Measurements from ENCODE around the gene SETD3.

Gene SETD3

DNA sequence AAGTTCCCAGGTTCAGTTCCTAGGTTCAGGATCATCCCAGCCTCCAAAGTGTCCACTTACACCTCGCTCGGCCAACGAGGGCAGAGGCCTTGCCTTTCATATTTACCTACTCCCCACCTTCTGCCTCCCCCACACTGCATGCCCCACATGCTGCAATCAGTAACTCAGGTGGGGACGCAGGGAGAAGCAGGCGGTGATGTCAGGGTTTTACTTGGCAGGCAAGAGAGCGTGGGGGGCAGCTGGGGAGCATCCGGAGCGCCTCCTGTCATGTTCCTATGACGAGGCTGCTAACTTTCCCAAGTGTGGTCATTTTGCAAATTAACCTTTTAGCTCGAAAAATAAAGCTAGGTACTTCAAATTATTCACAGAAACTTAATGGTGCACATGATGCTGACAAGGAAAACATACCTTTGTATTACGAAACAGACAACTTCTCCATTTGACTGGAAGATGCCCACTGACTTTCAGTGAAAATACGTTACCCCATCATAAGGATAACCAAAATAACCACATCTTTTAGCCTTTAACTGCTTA lies 53.8 kb downstream of the SETD3 start:
- no peak for TF ChIP-seq NFIC (IDR thresholded peaks at IDR 0.05)
- TF ChIP-seq, protein P1, sequence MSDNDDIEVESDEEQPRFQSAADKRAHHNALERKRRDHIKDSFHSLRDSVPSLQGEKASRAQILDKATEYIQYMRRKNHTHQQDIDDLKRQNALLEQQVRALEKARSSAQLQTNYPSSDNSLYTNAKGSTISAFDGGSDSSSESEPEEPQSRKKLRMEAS (IDR thresholded peaks at IDR 0.05), result no peak
- TF ChIP-seq YY1 (IDR thresholded peaks at IDR 0.05; ENCODE audit: low read depth), result no peak
- no peak for TF ChIP-seq FOXM1 (IDR thresholded peaks at IDR 0.05; ENCODE audit: borderline replicate concordance, low read depth)
- no peak for TF ChIP-seq TEAD4 (IDR thresholded peaks at IDR 0.05)
- TF ChIP-seq EP300 (IDR thresholded peaks at IDR 0.05; ENCODE audit: borderline replicate concordance), result no peak
- no peak for TF ChIP-seq CEBPB (IDR thresholded peaks at IDR 0.05)
- no peak for TF ChIP-seq TCF12 (IDR thresholded peaks at IDR 0.05; ENCODE audit: low read depth)
- TF ChIP-seq EGR1 (IDR thresholded peaks at IDR 0.05), result no peak
- no peak for TF ChIP-seq CREB1 (IDR thresholded peaks at IDR 0.05; ENCODE audit: low read depth)
- no peak for TF ChIP-seq TAF1 (IDR thresholded peaks at IDR 0.05; ENCODE audit: low read depth)
- TF ChIP-seq, protein P2, sequence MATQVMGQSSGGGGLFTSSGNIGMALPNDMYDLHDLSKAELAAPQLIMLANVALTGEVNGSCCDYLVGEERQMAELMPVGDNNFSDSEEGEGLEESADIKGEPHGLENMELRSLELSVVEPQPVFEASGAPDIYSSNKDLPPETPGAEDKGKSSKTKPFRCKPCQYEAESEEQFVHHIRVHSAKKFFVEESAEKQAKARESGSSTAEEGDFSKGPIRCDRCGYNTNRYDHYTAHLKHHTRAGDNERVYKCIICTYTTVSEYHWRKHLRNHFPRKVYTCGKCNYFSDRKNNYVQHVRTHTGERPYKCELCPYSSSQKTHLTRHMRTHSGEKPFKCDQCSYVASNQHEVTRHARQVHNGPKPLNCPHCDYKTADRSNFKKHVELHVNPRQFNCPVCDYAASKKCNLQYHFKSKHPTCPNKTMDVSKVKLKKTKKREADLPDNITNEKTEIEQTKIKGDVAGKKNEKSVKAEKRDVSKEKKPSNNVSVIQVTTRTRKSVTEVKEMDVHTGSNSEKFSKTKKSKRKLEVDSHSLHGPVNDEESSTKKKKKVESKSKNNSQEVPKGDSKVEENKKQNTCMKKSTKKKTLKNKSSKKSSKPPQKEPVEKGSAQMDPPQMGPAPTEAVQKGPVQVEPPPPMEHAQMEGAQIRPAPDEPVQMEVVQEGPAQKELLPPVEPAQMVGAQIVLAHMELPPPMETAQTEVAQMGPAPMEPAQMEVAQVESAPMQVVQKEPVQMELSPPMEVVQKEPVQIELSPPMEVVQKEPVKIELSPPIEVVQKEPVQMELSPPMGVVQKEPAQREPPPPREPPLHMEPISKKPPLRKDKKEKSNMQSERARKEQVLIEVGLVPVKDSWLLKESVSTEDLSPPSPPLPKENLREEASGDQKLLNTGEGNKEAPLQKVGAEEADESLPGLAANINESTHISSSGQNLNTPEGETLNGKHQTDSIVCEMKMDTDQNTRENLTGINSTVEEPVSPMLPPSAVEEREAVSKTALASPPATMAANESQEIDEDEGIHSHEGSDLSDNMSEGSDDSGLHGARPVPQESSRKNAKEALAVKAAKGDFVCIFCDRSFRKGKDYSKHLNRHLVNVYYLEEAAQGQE (IDR thresholded peaks at IDR 0.05; ENCODE audit: low read depth), result no peak
- TF ChIP-seq, protein P3, sequence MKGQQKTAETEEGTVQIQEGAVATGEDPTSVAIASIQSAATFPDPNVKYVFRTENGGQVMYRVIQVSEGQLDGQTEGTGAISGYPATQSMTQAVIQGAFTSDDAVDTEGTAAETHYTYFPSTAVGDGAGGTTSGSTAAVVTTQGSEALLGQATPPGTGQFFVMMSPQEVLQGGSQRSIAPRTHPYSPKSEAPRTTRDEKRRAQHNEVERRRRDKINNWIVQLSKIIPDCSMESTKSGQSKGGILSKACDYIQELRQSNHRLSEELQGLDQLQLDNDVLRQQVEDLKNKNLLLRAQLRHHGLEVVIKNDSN (IDR thresholded peaks at IDR 0.05), result no peak
- no peak for TF ChIP-seq RAD21 (IDR thresholded peaks at IDR 0.05; ENCODE audit: low read depth)
- TF ChIP-seq ZBTB7A (IDR thresholded peaks at IDR 0.05; ENCODE audit: low read depth), result no peak

DNA sequence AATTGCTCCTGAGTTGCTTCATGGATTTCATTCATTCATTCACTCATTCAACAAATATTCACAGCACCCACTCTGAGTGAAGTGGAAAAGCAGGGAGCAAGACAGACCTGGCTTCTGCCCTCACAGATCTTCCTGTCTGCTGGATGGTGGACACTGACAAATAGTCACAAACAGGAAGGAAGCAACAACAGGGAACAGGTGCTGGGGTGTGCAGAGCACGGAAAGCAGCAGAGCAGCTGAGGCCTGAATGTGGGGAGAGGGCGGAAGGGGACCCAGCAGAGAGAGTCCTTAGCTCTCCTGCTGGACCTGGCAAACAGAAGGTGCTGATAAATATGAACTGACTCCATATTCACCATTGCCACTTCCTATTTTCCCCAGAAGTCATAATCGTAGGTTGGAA lies 54.4 kb downstream of the SETD3 start:
- TF ChIP-seq, protein P3 (IDR thresholded peaks at IDR 0.05), result no peak
- no peak for TF ChIP-seq ZBTB7A (IDR thresholded peaks at IDR 0.05; ENCODE audit: low read depth)
- TF ChIP-seq, protein P1 (IDR thresholded peaks at IDR 0.05), result no peak
- no peak for TF ChIP-seq FOXM1 (IDR thresholded peaks at IDR 0.05; ENCODE audit: borderline replicate concordance, low read depth)
- TF ChIP-seq TAF1 (IDR thresholded peaks at IDR 0.05; ENCODE audit: low read depth), result no peak
- TF ChIP-seq CREB1 (IDR thresholded peaks at IDR 0.05; ENCODE audit: low read depth), result no peak
- TF ChIP-seq CEBPB (IDR thresholded peaks at IDR 0.05), result no peak

DNA sequence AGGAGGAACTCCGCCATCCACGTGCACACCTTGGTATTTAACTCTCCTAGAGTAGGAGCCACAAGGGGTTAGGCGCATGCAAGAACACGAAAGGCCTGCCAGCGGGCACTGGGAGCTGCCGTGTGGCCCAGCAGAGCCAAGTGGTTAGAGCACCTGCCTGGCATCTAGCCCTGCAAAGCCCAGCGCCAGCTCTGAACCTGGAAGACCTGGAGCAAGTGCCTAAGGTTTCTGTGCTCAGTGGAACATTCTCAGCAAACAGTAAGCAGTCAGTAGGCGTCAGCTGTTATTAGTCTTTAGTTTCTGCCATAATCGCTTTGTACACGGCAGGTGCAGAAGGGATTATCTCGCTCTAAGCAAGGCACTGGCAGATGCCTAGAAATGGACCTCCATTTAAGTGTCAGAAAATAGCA lies 55.4 kb downstream of the SETD3 start:
- TF ChIP-seq, protein P1 (IDR thresholded peaks at IDR 0.05), result no peak
- TF ChIP-seq, protein P3 (IDR thresholded peaks at IDR 0.05), result no peak
- TF ChIP-seq, protein P2 (IDR thresholded peaks at IDR 0.05; ENCODE audit: low read depth), result no peak

DNA sequence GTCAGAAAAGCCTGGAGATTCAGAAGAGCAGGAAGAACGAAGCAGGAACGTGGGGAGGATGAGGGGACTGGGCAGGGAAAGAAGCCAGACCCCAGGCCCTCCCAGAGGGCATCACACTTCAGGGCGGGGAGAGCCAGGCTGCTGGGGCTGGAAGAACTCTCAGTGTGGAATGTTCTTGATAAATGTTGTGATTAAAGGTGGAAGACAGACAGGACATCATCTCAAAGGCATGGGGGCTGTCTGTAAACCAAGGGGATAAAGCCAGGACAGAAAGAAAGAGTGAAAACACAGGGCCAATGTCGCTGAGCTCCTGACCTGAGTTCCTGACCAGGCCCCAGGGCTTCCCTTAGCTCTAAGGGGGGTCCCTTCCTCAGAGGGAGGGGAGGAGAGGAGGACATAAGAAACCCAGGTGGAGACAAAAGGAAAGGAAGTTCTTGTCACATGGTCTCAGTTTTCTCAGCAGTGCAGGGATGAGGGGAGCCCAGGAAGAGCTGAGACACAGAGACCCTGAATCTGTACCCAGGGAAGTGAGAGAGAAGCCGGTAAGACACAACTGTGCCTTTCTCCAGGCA lies 56.3 kb downstream of the SETD3 start:
- TF ChIP-seq EGR1 (IDR thresholded peaks at IDR 0.05) (no peak), FOXM1 (IDR thresholded peaks at IDR 0.05; ENCODE audit: borderline replicate concordance, low read depth) (no peak), EP300 (IDR thresholded peaks at IDR 0.05; ENCODE audit: borderline replicate concordance) (no peak), CEBPB (IDR thresholded peaks at IDR 0.05) (no peak), NFIC (IDR thresholded peaks at IDR 0.05) (no peak), CREB1 (IDR thresholded peaks at IDR 0.05; ENCODE audit: low read depth) (no peak), ZBTB7A (IDR thresholded peaks at IDR 0.05; ENCODE audit: low read depth) (no peak)
- TF ChIP-seq, protein P3 (IDR thresholded peaks at IDR 0.05), result no peak
- TF ChIP-seq, protein P1 (IDR thresholded peaks at IDR 0.05), result no peak

DNA sequence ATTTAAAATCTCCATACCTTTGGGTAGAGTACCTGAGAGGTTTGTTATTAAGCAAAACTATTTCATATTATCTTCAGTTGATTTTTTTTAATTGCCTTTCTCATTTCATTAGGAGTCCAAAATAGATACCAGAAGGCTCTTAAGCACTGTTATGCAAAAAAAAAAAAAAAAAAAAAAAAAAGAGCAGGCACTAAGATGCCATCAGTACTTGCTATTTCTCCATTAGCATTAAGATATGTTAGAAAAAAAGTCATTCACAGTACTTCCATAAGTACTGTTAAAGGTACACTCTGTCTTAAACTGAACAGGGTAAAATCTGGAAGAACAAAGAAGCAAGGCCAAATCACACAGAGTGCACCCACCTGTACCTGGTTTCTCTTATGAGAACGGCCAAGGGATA lies 57.2 kb downstream of the SETD3 start:
- TF ChIP-seq ZBTB7A (IDR thresholded peaks at IDR 0.05; ENCODE audit: low read depth), result no peak
- TF ChIP-seq CEBPB (IDR thresholded peaks at IDR 0.05), result no peak
- TF ChIP-seq EGR1 (IDR thresholded peaks at IDR 0.05), result no peak
- no peak for TF ChIP-seq NFIC (IDR thresholded peaks at IDR 0.05)
- TF ChIP-seq, protein P2 (IDR thresholded peaks at IDR 0.05; ENCODE audit: low read depth), result no peak
- TF ChIP-seq TEAD4 (IDR thresholded peaks at IDR 0.05), result no peak
- TF ChIP-seq EP300 (IDR thresholded peaks at IDR 0.05; ENCODE audit: borderline replicate concordance), result no peak
- no peak for TF ChIP-seq TCF12 (IDR thresholded peaks at IDR 0.05; ENCODE audit: low read depth)
- TF ChIP-seq, protein P3 (IDR thresholded peaks at IDR 0.05), result no peak
- TF ChIP-seq, protein P1 (IDR thresholded peaks at IDR 0.05), result no peak
- no peak for TF ChIP-seq FOXM1 (IDR thresholded peaks at IDR 0.05; ENCODE audit: borderline replicate concordance, low read depth)

Measured in Ishikawa (cell line).